ENCODE measurements around the gene RIOK2.

The RIOK2 gene

DNA sequence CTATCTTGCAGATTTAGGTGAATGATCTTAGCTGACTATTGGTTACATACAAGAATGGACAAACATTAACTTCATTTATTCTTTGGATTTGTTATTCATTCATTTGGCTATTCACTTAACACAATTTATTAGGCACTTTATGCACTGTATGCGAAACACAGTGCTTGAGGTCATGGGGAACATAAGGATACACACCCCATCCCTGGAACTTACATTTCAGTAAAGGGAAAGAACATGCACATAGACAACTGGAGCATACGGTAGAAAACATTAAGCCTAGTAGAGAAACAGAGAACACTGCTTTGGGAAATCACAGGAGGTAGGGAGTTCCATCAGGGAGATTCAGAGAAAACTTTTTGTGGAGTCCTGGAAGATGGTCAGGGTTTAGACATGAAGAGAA lies 62.9 kb downstream of the RIOK2 start:
- DNase-seq = no peak

DNA sequence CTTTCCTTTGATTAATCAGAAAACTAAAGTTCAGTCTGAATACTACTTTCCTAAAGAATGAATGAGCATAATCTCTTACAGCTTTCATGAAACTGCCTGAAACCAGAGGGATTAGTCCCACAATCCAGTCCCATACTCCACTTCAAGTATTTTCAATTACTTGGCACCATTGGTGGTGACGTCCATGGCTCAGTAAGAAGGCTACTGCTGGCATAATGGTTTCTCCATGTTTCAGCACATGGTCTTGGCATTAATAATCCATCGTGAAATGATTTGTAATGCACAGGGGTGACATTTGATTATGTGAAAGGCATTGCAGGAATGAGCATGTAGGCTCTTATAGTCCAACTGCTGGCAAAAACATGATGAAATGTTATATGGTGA lies 64.0 kb downstream of the RIOK2 start:
- no peak for DNase-seq

GRCh38 chr5:97118261-97119006 lies 64.6 kb downstream of the RIOK2 start:
- no peak for DNase-seq

GRCh38 chr5:97115932-97116331 lies 67.1 kb downstream of the RIOK2 start:
- no peak for DNase-seq

- no peak for DNase-seq
These were observed 70.8 kb downstream of the RIOK2 start for GRCh38 chr5:97112230-97112629.

DNA sequence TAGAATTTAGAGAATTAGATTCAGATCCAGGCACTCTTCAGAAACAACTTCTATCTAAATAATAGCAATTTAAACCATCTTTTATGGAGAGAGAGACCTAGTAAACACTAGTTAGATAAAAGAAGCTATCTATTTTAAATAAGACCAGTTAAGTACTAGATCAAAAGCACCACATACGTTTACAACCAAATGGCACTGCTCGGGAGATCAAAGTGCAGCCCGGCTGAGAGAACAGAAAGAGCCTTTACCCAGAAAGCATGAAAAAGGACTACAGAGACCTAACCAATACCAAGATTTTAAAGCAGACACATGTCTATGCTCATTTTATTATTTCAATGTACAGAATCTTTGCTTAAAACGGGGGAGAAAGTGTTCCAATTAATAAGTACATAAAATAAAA lies 71.4 kb downstream of the RIOK2 start:
- no peak for DNase-seq

DNA sequence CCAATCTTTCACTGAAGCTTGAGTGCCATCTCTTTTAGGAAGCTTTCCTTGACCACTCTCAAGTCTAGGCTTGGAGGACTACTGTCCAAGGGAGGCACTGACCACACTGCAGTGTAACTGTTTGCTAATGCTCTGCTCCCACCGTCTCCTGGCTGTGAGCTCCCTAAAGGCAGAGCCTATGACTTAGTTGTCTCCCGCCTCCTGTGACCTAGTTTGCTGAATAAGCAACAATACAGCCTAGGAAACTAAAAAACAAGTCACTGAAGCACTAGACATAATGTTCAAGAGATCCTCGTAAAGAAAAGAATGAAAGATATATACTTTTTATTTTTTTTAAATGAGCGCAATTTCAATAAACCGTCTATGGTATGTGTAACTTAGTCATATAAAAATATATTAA lies 72.0 kb downstream of the RIOK2 start:
- DNase-seq = no peak
